Psoas muscle (tissue), 8 donors: ENCODE data around the gene ERCC1. TPM values are rescaled to one million over a fixed set of nuclear protein-coding genes. Genes with fewer than 3 reads are reported as not detected.

Experiments used
- ATAC-seq, 4 donors: fragments of 200-7000 bp; cut with Tn5 transposase; one replicate each; pipeline ENCODE4 v1.9.1; 2020; ENCODE audit warnings: moderate library complexity in 3 of 4, mild to moderate bottlenecking in 2 of 4
- DNase-seq, 2 donors: peaks; one replicate each; pipeline ENCODE4 v3.0.0-alpha.2; 2020
- H3K27ac ChIP-seq: fragments of 200-600 bp; one replicate; pipeline ENCODE4 v1.8.0; 2022
- H3K27me3 ChIP-seq, 3 donors: fragments of 200-600 bp in 1 of 3; one replicate each; pipeline versions ENCODE4 v1.6.1 to v1.8.0; 2013 to 2022; ENCODE audit warnings: low read length in 2 of 3, mild to moderate bottlenecking in 2 of 3, moderate library complexity in 1 of 3; ENCODE audit not compliant: insufficient read depth in 3 of 3
- H3K36me3 ChIP-seq, 2 donors: fragments of 200-600 bp in 1 of 2; one replicate each; pipeline versions ENCODE4 v1.6.1 to v1.8.0; 2013 to 2022; ENCODE audit warnings: low read depth in 1 of 2, mild to moderate bottlenecking in 1 of 2, moderate library complexity in 1 of 2; ENCODE audit not compliant: insufficient read depth in 1 of 2
- H3K4me1 ChIP-seq: fragments of 200-600 bp; one replicate; pipeline ENCODE4 v1.8.0; 2022
- H3K4me3 ChIP-seq: fragments of 200-600 bp; one replicate; pipeline ENCODE4 v1.8.0; 2022; ENCODE audit warnings: mild to moderate bottlenecking
- H3K9me3 ChIP-seq: fragments of 200-600 bp; one replicate; pipeline ENCODE4 v1.8.0; 2022
- WGBS, 3 donors: extraction: QIAGEN DNeasy Blood & Tissue Kit; methylation state at CpG; one replicate each; pipeline versions ENCODE4 v1.1.6 to v1.1.7; 2013; 5-methylcytosine and 5-hydroxymethylcytosine counted together
- intact Hi-C, 2 donors: fragments of 100-400 bp; cut with DNase I; formaldehyde crosslinking; loops; one replicate each; pipeline versions ENCODE4 v1.11.0 to v1.14.2; 2022
- polyA plus RNA-seq, 3 donors: library from polyadenylated mRNA; stranded (reverse); fragments of 200-250 nt; gene quantifications; one replicate each; pipeline ENCODE4 v1.2.3, GENCODE V29; 2013
- total RNA-seq, 4 donors: library from RNA; stranded (reverse); fragmentation: NEBNext Ultra II Directional in 2 of 4; extraction: Animal tissue kit (Norgen Biotek cat#: 25700) in 2 of 4; gene quantifications; one replicate each; pipeline versions ENCODE4 v1.2.1 to v1.2.4, GENCODE V29; 2021 to 2023
- TF ChIP-seq, protein P1 (sequence below): fragments of 200-600 bp; IDR thresholded peaks from one replicate; pipeline ENCODE4 v1.8.0; 2022; ENCODE audit warnings: antibody characterized with exemption
- donor health status: healthy with polysubstance abuse.
- donor health status: DM: no; HTN: no; CAD: no; lungs with moderate emphysema.
- donor health status: Bipolar disorder and iron deficiency.
- donor health status: healthy.
- donor health status: DM: yes; HTN: yes; CAD: no.
- donor health status: DM: no; HTN: no; CAD: no.
- donor health status: DM: no; HTN: no; CAD: no.
- donor health status: DM: yes; HTN: yes; CAD: no.

ERCC1 gene
- total and polyA plus RNA-seq, 7 donors: 59.5 to 2,153 (median 84.6) TPM

DNA sequence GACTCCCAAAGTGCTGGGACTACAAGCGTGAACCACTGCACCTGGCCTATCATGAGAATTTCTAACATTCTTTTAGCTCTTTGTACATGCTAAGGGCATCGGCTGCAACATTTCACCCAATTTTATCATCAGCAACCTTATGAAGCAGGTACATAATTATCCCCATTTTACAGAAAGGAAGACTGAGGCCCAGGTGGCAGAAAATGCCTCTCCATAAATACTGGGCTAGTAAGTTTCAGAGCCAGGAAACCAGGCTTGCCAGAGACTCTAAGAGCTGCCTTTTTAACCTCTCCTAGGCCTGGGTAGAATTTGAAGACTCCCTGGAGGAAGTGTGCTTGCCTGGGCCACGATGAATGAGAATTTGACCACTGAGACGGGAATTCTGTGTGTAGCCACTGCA, 55.6 kb downstream of the ERCC1 start:
- ATAC-seq: no peak
- Histone ChIP-seq H3K9me3 (no peaks in the 10 kb centered on the region), H3K27ac (no peak overlapping the region), H3K4me1 (peaks cover 6% of the 10 kb centered on the region), H3K36me3 (peaks cover 0 to 23% of the 10 kb centered on the region in 2 donors), H3K27me3 (no peaks in the 10 kb centered on the region), H3K4me3 (no peak overlapping the region)
- TF ChIP-seq, protein P1, sequence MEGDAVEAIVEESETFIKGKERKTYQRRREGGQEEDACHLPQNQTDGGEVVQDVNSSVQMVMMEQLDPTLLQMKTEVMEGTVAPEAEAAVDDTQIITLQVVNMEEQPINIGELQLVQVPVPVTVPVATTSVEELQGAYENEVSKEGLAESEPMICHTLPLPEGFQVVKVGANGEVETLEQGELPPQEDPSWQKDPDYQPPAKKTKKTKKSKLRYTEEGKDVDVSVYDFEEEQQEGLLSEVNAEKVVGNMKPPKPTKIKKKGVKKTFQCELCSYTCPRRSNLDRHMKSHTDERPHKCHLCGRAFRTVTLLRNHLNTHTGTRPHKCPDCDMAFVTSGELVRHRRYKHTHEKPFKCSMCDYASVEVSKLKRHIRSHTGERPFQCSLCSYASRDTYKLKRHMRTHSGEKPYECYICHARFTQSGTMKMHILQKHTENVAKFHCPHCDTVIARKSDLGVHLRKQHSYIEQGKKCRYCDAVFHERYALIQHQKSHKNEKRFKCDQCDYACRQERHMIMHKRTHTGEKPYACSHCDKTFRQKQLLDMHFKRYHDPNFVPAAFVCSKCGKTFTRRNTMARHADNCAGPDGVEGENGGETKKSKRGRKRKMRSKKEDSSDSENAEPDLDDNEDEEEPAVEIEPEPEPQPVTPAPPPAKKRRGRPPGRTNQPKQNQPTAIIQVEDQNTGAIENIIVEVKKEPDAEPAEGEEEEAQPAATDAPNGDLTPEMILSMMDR: no peak
- DNase-seq: no peak
- intact Hi-C loops: no loop called here
- 92 to 94% (median 94%) methylated on average over 4 of the region's 4 CpGs for WGBS, 3 donors

DNA sequence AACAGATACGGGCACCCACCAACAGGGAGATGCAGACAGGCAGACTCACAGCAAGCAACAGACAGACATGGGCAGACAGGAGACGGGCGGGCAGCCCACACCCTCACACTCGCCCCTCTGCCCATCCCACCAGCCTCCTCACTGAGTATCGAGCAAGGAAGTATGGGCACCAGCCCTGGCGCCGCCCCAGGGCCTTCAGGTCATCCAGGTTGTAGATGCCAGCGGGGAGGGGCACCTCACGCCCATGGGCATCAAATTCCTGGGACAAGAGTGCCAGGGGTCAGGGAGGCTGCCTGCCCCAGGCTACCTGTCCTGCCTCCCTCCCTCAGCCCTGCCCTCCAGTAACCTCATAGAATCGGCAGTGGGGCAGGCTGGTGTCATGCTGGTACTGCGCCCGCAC, 59.0 kb downstream of the ERCC1 start:
- TF ChIP-seq, protein P1: no peak
- Histone ChIP-seq H3K27ac (no peak overlapping the region), H3K4me1 (no peaks in the 10 kb centered on the region), H3K9me3 (no peaks in the 10 kb centered on the region), H3K36me3 (peaks cover 0 to 48% of the 10 kb centered on the region in 2 donors), H3K27me3 (no peaks in the 10 kb centered on the region), H3K4me3 (no peak overlapping the region)
- no peak for ATAC-seq
- WGBS, 3 donors: 89 to 91% (median 91%) methylated on average over 11 to 12 of the region's 12 CpGs
- intact Hi-C loops: no loop called here
- DNase-seq: no peak

DNA sequence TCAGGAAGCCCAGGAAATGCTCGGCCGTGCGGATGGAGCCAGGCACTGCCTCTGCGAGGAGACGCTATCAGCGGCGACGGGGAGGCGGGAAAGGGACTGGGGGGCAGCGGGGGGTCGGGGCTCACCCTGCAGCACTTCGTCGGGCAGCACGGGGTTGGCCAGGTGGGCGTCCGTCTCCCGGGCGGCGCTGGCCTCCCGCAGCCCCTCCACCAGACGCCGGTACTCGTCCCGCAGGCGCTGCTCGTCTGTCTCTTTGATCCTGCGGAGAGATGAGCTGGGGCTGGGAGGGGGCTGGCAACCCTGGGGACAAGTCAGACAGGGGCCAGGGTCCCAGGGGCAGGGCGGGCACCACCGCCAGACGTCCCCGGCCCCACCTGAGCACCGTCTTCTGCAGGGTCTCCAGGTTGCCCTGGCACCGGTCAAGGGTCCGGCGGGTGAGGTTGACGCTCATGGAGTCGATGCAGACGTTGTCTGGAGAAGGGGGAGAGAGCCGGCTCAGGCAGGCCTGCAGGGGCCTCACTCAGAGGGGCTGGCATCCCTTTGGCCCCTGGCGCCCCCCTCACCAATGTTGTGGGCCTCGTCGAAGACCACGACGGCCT, 59.8 kb downstream of the ERCC1 start:
- ATAC-seq (no peak), DNase-seq (no peak)
- H3K9me3 ChIP-seq: no peaks in the 10 kb centered on the region
- no peak overlapping the region for H3K27ac ChIP-seq
- no peaks in the 10 kb centered on the region for H3K27me3 ChIP-seq
- WGBS, 3 donors: 91% methylated on average over 41 to 44 of the region's 44 CpGs
- H3K36me3 ChIP-seq: peaks cover 0 to 48% of the 10 kb centered on the region in 2 donors
- H3K4me3 ChIP-seq: no peak overlapping the region
- no peaks in the 10 kb centered on the region for H3K4me1 ChIP-seq
- intact Hi-C loops: no loop called here
- TF ChIP-seq, protein P1: no peak

DNA sequence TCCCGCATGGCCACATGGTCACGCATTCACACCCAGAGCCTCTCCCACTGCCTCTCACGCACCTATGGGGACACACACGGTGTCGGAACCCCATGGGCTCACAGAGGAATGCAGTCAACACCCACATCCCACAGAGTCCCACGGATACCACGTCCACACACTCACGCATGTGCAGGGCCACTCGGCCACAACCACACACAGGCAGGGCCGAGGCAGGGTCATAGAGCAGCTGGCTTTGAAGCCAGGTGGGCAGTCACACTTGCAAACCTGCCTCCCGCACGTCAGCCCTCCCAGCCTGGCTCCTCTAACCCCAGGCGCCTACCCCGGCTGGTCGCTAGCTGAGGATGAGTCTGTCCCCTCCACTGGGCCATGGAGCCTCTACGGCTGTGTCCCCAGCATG, 61.4 kb downstream of the ERCC1 start:
- H3K36me3 ChIP-seq: peaks cover 0 to 41% of the 10 kb centered on the region in 2 donors
- DNase-seq (no peak), ATAC-seq (no peak)
- WGBS, 3 donors: 87 to 91% (median 90%) methylated on average over 16 of the region's 16 CpGs
- no peaks in the 10 kb centered on the region for H3K4me1 ChIP-seq
- H3K27me3 ChIP-seq: no peaks in the 10 kb centered on the region
- H3K27ac ChIP-seq: no peak overlapping the region
- TF ChIP-seq, protein P1: no peak
- H3K9me3 ChIP-seq: no peaks in the 10 kb centered on the region
- H3K4me3 ChIP-seq: no peak overlapping the region
- intact Hi-C loops: no loop called here

DNA sequence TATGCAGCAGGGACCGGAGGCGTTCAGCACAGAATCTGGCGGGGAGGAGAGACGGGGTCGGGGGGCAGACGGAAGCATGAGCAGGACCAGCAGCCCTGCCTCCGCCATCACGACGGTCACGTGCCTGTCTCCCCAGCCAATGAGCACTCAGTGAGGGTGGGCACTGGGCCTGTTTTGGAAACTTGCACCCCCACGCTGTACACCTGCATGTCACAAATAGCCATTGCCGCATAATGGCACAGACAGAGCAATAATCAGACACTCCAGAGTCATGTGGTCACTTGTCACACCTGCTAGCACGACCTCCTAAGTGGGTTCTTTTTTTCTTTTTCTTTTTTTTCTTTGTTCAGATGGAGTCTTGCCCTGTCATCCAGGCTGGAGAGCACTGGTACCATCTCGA, 62.1 kb downstream of the ERCC1 start:
- peaks cover 0 to 45% of the 10 kb centered on the region in 2 donors for H3K36me3 ChIP-seq
- TF ChIP-seq, protein P1: no peak
- intact Hi-C loops: no loop called here
- no peak for ATAC-seq
- no peaks in the 10 kb centered on the region for H3K9me3 ChIP-seq
- no peak for DNase-seq
- H3K4me1 ChIP-seq: no peaks in the 10 kb centered on the region
- H3K4me3 ChIP-seq: no peak overlapping the region
- H3K27ac ChIP-seq: no peak overlapping the region
- WGBS, 3 donors: 91 to 94% (median 92%) methylated on average over 13 to 14 of the region's 14 CpGs
- H3K27me3 ChIP-seq: no peaks in the 10 kb centered on the region
